Chondrocyte (in vitro differentiated cells): ENCODE measurements around the gene EED. TPM values are rescaled to one million over a fixed set of nuclear protein-coding genes. Genes with fewer than 3 reads are reported as not detected.
"Not testable (repeated sequence)": the region's sequence is repeated elsewhere in the genome, so short reads cannot be mapped to it uniquely, and the experiment has no call there.

Experiments used
- DNase-seq: peaks from one replicate; pipeline ENCODE4 v3.0.0; 2021; ENCODE audit warnings: mixed read lengths, low spot score
- H3K27ac Mint-ChIP-seq: one replicate; pipeline ENCODE4 v1.8.0; 2021; ENCODE audit warnings: mild to moderate bottlenecking, moderate library complexity, mixed read lengths; ENCODE audit not compliant: unreplicated experiment
- H3K27me3 Mint-ChIP-seq: 2 replicates; pipeline ENCODE4 v1.8.0; 2021; ENCODE audit warnings: low read depth, mixed read lengths
- H3K36me3 Mint-ChIP-seq: 2 replicates; pipeline ENCODE4 v1.8.0; 2021; ENCODE audit warnings: low read depth, mixed read lengths
- H3K4me1 Mint-ChIP-seq: 2 replicates; pipeline ENCODE4 v1.8.0; 2021; ENCODE audit warnings: low read depth, mild to moderate bottlenecking, mixed read lengths
- H3K4me3 Mint-ChIP-seq: one replicate; pipeline ENCODE4 v1.8.0; 2021; ENCODE audit warnings: mild to moderate bottlenecking, moderate library complexity, mixed read lengths; ENCODE audit not compliant: unreplicated experiment
- H3K9me3 Mint-ChIP-seq: 2 replicates; pipeline ENCODE4 v1.8.0; 2021; ENCODE audit warnings: low read depth, mixed read lengths
- CTCF ChIP-seq: fragments of 200-600 bp; sonication (generic); IDR thresholded peaks from 2 replicates; pipeline ENCODE4 v1.5.0; 2021; ENCODE audit warnings: antibody characterized with exemption, mild to moderate bottlenecking, moderate library complexity
- total RNA-seq: library from RNA; stranded (reverse); gene quantifications from 3 replicates; pipeline ENCODE4 v1.2.1, GENCODE V29; 2021

Gene EED
- total RNA-seq, 1 donor from 2014 or later = 13.8 TPM

DNA sequence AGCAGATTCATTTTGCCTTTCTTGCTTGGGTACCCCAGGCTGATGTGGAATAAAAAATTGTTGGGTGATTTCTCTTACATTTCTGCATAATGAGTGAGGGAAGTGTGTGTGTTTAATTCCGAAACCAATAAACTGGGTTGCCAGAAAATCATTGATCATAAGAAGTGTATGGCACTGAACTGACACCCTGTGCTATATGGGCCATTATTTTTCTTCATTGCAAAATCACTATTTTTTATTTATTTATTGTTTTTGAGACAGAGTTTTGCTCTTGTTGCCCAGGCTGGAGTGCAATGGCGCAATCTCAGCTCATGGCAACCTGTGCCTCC lies 42.9 kb downstream of the EED start:
- no peak for DNase-seq
- H3K36me3 Mint-ChIP-seq = peaks cover 6% of the 10 kb centered on the region
- H3K27me3 Mint-ChIP-seq = no peaks in the 10 kb centered on the region
- no peaks in the 10 kb centered on the region for H3K9me3 Mint-ChIP-seq
- no peak for TF ChIP-seq CTCF
- H3K4me3 Mint-ChIP-seq = no peak overlapping the region
- no peaks in the 10 kb centered on the region for H3K4me1 Mint-ChIP-seq
- H3K27ac Mint-ChIP-seq = no peak overlapping the region

DNA sequence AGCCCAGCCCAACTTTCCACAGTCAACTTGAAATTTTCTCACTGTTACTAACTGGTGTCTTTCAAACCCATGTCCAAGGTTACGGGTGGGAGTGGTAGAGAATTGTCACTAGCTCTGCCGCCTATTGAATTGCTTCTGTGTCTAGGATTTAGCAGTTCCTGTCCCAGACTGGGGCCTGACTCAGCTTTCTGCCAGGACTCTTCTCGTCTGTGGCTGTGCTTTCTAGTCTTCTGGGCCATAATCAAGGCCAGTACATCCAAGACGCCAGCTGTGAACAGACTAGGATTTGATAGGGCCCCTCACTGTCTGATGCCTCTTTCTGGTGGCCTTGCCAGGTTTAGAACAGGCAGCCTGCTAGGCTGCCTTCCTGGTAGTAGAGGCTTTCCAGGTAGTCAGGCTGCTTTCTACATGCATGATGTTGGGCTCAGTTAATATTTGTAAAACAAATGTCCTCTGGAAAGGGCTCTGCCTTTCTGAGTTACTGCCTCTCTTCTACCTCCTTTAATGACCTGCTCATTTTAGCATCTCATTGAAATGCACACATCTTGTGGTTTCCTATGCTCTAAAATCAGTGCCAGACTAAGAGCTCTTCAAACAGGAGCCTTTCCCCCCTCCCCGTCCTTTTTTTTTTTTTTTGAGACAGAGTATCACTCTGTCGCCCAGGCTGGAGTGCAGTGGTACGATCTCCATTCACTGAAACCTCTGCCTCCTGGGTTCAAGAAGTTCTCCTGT lies 44.4 kb downstream of the EED start:
- Mint-ChIP-seq H3K36me3 (peaks cover 2% of the 10 kb centered on the region), H3K4me3 (no peak overlapping the region), H3K9me3 (no peaks in the 10 kb centered on the region), H3K4me1 (no peaks in the 10 kb centered on the region), H3K27me3 (no peaks in the 10 kb centered on the region), H3K27ac (no peak overlapping the region)
- no peak for DNase-seq
- TF ChIP-seq CTCF = no peak

- not testable (repeated sequence) for DNase-seq, H3K27ac Mint-ChIP-seq, H3K27me3 Mint-ChIP-seq, H3K4me3 Mint-ChIP-seq, H3K4me1 Mint-ChIP-seq, H3K9me3 Mint-ChIP-seq, H3K36me3 Mint-ChIP-seq
Observed at GRCh38 chr11:86289508-86290280, 45.1 kb downstream of the EED start.

GRCh38 chr11:86291466-86292262 lies 47.1 kb downstream of the EED start:
- no peak overlapping the region for H3K4me3 Mint-ChIP-seq
- H3K27ac Mint-ChIP-seq = no peak overlapping the region
- peak; percentile 96 for TF ChIP-seq CTCF
- H3K9me3 Mint-ChIP-seq = no peaks in the 10 kb centered on the region
- H3K4me1 Mint-ChIP-seq = no peaks in the 10 kb centered on the region
- H3K36me3 Mint-ChIP-seq = no peaks in the 10 kb centered on the region
- no peaks in the 10 kb centered on the region for H3K27me3 Mint-ChIP-seq
- DNase-seq = no peak

GRCh38 chr11:86292912-86293616 lies 48.5 kb downstream of the EED start:
- no peak for DNase-seq
- Mint-ChIP-seq H3K27ac (no peak overlapping the region), H3K27me3 (no peaks in the 10 kb centered on the region), H3K36me3 (no peaks in the 10 kb centered on the region), H3K4me3 (no peak overlapping the region), H3K4me1 (no peaks in the 10 kb centered on the region), H3K9me3 (no peaks in the 10 kb centered on the region)
- TF ChIP-seq CTCF = no peak
